ENCODE measurements around the gene NDUFB2. TPM values are rescaled to one million over a fixed set of nuclear protein-coding genes. Genes with fewer than 3 reads are reported as not detected.

NDUFB2 gene
- total and polyA plus RNA-seq, 11 donors, result 458 to 1,005 (median 615) TPM

- DNase-seq (no peak), ATAC-seq (no peak)
- 91 to 94% (median 92%) methylated on average over 3 of the region's 3 CpGs for WGBS, 4 donors
- no peaks in the 10 kb centered on the region for H3K27me3 ChIP-seq
- TF ChIP-seq POLR2A (IDR thresholded peaks at IDR 0.05) (no peak), CTCF (IDR thresholded peaks at IDR 0.05) (no peak)
- H3K27ac ChIP-seq, result no peak overlapping the region
- H3K4me1 ChIP-seq, result peaks cover 0 to 33% (median 19%) of the 10 kb centered on the region in 12 donors
- H3K36me3 ChIP-seq, result peaks cover 0 to 40% (median 28%) of the 10 kb centered on the region in 9 donors
- H3K9me3 ChIP-seq, result no peaks in the 10 kb centered on the region
- H3K4me3 ChIP-seq, result no peak overlapping the region
- intact Hi-C loops (cut with DNase I), result loop anchor here in 3 of 10 donors (10.0 kb wide), 1 partner anchor 337 kb away; the partner anchor contains the start of gene MRPS33 (in 3 of the 3)
Measured at GRCh38 chr7:140677496-140677895, 19.0 kb upstream of the NDUFB2 start.

GRCh38 chr7:140678081-140678815 is 18.3 kb upstream of the NDUFB2 start:
- Histone ChIP-seq H3K36me3 (peaks cover 0 to 43% (median 33%) of the 10 kb centered on the region in 9 donors), H3K4me1 (peaks cover 0 to 32% (median 18%) of the 10 kb centered on the region in 12 donors), H3K4me3 (no peak overlapping the region), H3K9me3 (no peaks in the 10 kb centered on the region), H3K27ac (no peak overlapping the region), H3K27me3 (no peaks in the 10 kb centered on the region)
- DNase-seq, result no peak
- WGBS, 4 donors, result 95 to 96% (median 95%) methylated on average over 20 of the region's 20 CpGs
- ATAC-seq, result no peak
- TF ChIP-seq CTCF (IDR thresholded peaks at IDR 0.05), result no peak
- no peak for TF ChIP-seq POLR2A (IDR thresholded peaks at IDR 0.05)
- intact Hi-C loops (cut with DNase I), result loop anchor here in 3 of 10 donors (10.0 kb wide), 1 partner anchor 337 kb away; the partner anchor contains the start of gene MRPS33 (in 3 of the 3)

GRCh38 chr7:140678816-140679130 is 17.7 kb upstream of the NDUFB2 start:
- H3K4me3 ChIP-seq, result no peak overlapping the region
- no peaks in the 10 kb centered on the region for H3K27me3 ChIP-seq
- WGBS, 4 donors, result 92 to 97% (median 95%) methylated on average over 7 of the region's 7 CpGs
- intact Hi-C loops (cut with DNase I), result loop anchor here in 3 of 10 donors (10.0 kb wide), 1 partner anchor 336 kb away; the partner anchor contains the start of gene MRPS33 (in 3 of the 3)
- ATAC-seq (no peak), DNase-seq (no peak)
- H3K27ac ChIP-seq, result no peak overlapping the region
- no peaks in the 10 kb centered on the region for H3K9me3 ChIP-seq
- H3K4me1 ChIP-seq, result peaks cover 0 to 29% (median 17%) of the 10 kb centered on the region in 12 donors
- TF ChIP-seq CTCF (IDR thresholded peaks at IDR 0.05) (no peak), POLR2A (IDR thresholded peaks at IDR 0.05) (no peak)
- H3K36me3 ChIP-seq, result peaks cover 0 to 48% (median 36%) of the 10 kb centered on the region in 9 donors

- no peak for DNase-seq
- Histone ChIP-seq H3K4me3 (no peak overlapping the region), H3K4me1 (peaks cover 0 to 25% (median 13%) of the 10 kb centered on the region in 12 donors), H3K9me3 (no peaks in the 10 kb centered on the region), H3K36me3 (peaks cover 0 to 52% (median 36%) of the 10 kb centered on the region in 9 donors), H3K27me3 (no peaks in the 10 kb centered on the region), H3K27ac (no peak overlapping the region)
- intact Hi-C loops (cut with DNase I), result loop anchor here in 3 of 10 donors (10.0 kb wide), 1 partner anchor 336 kb away; the partner anchor contains the start of gene MRPS33 (in 3 of the 3)
- no peak for ATAC-seq
- TF ChIP-seq CTCF (IDR thresholded peaks at IDR 0.05) (no peak), POLR2A (IDR thresholded peaks at IDR 0.05) (no peak)
- WGBS, 4 donors, result 93 to 96% (median 95%) methylated on average over 9 of the region's 9 CpGs
Measured at GRCh38 chr7:140679186-140679585, 17.3 kb upstream of the NDUFB2 start.
